NCI-H2107 treated with DMSO at 0.1 percent for 48 hours (cell line): ENCODE measurements around the gene HCK.
"Not testable (repeated sequence)": the region's sequence is repeated elsewhere in the genome, so short reads cannot be mapped to it uniquely, and the experiment has no call there.

ENCODE experiments used
- DNase-seq: peaks from one replicate; lab custom pipeline; 2025; ENCODE audit not compliant: unreplicated experiment; lab: John Stamatoyannopoulos, UW

Gene HCK

DNA sequence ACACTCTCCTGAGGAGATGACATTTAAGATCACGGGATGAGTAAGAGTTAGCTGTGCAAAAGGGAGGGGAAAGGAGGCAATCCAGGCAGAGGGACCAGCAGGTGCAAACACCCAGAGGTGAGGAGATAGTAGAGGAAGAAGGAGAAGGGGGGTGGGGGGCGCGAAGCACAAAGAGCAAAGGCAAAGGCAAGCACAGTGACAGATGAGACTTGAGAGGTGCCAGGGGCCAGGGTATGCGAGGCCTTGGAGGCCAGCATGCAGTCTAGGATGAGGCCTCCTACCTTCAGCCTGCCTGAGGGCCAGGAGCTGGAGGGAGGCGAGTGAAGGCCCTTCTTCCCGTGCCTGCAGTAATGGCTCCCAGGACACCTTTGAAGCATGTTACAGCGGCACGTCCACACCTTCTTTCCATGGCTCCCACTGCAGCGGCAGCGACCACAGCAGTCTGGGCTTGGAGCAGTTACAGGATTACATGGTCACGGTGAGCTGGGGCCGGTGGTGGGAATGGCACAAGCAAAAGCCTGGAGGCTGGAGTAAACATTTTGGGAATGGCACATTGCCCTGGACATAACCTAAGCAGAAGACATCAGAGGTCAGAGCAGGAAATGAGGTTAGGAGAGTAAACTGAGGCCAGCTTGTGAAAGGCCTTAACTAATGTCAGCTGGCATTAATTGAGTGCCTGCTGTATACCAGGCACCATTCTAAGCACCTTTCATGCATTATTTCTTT is 23.2 kb upstream of the HCK start:
- no peak for DNase-seq

DNA sequence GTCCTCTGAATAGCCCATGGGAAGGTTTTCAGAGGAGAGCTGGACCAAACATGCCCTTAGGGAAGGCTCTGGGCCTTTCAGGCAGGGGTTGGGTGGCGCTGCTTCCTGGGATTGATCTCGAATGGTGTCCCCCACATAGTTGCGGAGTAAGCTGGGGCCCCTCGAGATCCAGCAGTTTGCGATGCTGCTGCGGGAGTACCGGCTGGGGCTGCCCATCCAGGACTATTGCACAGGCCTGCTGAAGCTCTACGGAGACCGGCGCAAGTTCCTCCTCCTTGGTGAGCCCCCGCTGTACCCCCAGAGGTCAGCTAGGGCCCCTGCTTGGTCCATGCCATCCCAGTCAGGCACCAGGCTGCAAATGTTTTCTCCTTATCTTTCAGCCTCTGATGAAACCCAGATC is 22.5 kb upstream of the HCK start:
- DNase-seq: no peak

DNA sequence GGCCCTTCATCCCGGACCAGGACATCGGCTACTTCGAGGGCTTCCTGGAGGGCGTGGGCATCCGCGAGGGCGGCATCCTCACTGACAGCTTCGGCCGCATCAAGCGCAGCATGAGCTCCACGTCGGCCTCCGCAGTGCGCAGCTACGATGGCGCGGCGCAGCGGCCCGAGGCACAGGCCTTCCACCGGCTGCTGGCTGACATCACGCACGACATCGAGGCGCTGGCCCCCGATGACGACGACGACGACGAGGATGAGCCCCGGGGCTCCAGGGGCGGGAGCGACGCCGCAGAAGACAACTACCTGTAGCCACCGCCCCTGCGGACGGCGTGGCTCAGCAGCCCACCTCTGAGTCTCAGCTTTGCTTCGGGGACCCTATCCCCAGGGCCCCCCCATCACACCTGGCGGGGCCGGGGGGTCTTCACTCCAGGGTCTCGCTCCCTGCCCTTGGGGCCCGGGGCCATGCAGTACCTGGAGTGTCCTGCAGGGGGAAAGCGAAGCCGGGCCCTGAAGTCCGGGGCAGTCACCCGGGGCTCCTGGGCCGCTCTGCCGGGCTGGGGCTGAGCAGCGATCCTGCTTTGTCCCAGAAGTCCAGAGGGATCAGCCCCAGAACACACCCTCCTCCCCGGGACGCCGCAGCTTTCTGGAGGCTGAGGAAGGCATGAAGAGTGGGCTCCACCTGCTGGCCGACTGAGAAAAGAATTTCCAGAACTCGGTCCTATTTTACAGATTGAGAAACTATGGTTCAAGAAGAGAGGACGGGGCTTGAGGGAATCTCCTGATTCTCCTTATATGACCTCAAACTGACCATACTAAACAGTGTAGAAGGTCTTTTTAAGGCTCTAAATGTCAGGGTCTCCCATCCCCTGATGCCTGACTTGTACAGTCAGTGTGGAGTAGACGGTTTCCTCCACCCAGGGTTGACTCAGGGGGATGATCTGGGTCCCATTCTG is 20.8 kb upstream of the HCK start:
- peak; percentile 26 for DNase-seq

- DNase-seq: no peak
Observed at GRCh38 chr20:32033316-32033715, 18.7 kb upstream of the HCK start.

DNA sequence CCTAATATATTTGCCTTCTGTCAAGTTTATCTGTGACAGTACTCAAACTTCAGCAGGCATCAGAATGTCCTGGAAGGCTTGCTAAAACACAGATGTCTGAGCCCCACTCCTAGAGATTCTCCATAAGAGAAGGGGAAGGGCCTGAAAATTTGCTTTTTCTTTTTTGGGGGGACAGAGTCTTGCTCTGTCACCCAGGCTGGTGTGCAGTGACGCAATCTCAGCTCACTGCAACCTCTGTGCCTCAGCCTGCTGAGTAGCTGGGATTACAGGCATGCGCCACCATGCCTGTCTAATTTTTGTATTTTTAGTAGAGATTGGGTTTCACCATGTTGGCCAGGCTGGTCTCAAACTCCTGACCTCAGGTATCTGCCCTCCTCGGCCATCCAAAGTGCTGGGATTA is 18.3 kb upstream of the HCK start:
- DNase-seq: not testable (repeated sequence)

- DNase-seq: no peak
Observed at GRCh38 chr20:32034581-32035425, 17.2 kb upstream of the HCK start.

- no peak for DNase-seq
Observed at GRCh38 chr20:32035426-32035779, 16.6 kb upstream of the HCK start.

- DNase-seq: no peak
Observed at GRCh38 chr20:32036252-32036651, 15.8 kb upstream of the HCK start.

DNA sequence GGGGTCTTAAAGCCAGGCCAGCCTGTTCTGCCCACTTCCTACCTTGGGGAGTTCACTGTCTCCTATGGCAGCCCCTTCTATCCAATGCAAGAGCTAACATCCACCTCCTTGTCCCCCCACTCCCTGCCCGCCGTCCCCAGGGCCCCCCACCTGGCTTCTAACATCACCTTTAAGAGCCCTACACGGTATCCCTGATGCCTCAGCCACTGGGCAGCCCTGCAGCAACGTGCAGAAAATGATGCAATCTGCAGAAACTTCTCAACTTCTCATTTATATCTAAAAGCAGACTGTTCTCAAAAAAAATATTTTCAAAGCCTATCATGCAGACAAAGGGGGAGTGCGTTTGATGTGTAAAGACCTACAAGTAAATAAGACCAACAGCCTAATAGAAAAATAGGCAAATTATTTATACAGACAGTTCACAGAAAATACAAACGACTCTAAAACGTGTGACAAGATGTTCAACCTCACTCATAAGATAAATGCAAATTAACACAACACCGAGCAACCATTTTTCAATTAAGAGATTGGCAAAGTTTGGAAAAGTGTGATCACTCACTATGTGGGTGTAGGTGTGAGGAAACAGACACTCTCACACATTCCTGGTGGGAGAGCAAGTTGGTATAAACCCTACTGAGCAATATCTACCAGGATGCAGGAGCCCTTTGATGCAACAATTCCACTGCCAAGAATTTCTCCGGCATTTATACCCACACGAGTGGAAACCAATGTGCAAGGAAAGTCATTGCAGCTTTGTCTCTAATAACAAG is 15.1 kb upstream of the HCK start:
- DNase-seq: no peak

DNA sequence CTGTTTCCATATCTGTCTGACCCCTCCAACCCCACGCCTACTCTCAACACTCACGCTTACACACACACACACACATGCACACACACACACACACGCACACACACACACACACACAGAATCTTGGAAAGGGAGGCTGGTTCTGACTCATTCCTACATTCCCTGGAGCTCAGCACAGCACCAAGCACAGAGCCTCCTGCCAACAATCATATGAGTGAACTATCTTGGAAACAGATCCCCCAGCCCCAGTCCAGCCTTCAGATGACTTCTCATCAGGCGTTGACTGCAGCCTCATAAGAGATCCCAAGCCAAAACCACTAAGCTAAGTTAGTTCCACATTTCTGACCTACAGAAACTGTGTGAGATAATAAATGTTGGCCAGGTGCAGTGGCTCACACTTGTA is 14.1 kb upstream of the HCK start:
- no peak for DNase-seq

GRCh38 chr20:32040142-32040953 is 11.7 kb upstream of the HCK start:
- no peak for DNase-seq

- no peak for DNase-seq
Observed at GRCh38 chr20:32045999-32046398, 6.0 kb upstream of the HCK start.

DNA sequence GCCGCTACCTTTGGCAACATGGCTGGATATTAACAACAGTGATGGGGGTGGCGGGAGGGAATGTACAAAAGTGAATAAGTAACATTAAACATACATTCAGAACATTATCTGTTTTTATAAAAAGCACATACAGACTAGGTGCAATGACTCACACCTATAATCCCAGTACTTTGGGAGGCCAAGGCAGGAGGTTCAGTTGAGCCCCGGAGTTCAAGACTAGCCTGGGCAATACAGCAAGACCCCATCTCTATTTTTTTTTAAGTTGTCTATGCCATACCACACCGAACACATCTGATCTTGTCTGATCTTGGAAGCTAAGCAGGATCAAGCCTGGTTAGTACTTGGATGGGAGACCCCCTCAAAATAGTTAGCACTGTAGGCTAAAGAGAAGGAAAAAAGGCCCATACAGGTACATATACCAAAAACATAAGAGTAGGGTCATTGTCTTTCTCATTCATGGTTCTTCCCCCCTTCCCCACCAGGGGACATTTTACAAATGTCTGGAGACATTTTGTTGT is 1.7 kb upstream of the HCK start:
- no peak for DNase-seq

DNA sequence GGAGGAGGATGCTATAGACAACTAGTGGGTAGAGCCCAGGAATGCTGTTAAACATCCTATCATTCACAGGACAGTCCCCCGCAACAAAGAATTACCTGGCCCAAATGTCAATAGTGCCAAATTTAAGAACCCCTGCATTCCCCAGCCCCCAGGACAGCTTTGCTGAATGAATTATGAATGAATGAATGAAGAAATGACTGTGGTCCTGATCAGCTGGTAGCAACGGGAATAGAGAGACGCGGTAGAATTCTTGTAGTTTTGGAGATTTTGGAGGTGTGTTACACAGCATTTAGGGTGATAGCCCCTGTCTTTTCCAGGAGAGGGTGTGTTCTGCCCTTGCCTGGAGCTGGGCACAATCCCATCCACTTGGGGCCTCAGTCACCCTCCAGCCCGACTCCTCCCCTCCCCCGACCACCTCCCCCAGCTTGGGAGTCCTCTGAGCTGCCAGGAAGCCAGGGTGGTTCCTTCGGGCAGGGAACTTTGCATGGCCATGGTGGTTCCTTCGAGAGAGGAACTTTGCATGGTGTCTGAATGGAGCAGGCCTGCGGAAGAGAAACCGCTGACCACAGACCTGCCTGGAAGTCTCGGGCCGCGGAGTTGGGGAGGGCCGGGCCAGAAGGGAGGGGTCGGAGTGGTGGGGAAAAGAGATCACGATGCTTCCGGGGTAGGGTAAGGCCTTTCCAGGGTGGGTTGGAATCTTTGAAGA is 1.0 kb upstream of the HCK start:
- no peak for DNase-seq

DNA sequence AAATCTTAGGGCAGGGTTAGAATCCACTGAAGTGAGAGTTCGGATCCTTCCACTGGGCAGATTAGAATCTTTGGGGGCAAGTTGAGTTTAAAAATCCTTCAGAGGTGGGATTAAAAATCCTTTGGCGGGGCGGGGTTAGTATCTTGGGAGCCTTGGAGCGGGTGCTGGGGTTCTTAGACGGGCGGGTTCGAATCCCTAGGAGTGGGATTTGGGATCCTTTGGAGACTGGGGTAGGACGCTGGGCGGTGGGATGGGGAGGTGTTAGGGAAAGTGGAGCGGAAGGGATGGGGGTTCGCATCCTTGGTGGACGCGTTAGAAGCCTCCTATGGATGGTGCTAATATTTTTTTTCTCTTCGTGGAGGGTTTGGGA is 337 bp upstream of the HCK start:
- no peak for DNase-seq

DNA sequence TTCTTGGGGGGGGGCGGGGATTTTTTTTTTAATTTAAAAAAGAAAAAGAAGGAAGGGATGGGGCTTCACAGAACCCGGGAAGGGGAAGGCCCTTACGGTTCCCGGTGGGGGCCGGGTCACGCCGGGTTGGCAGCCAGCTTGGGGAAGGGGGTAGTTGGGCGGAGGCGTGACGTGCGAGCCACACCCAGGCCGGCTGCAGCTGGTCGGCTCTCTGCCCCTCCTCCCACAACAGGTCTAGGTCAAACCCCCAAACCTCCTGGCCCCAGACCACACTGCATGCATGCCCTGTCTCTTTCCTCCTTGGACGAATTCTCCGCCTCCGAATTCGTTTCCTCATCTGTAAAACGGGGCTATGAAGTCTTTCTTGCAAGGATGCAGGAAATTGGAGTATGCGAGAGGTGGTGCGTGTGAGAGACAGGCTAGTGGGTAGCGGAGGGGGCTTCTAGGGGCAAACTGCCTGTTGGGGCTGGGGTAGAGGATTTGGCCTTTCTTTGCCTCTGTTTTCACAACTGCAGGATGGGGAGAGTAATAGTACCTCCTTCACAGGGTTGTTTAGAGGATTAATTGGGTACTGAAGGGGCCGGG is 828 bp downstream of the HCK start:
- no peak for DNase-seq

GRCh38 chr20:32053648-32054047 is 1.6 kb downstream of the HCK start:
- DNase-seq: no peak

- DNase-seq: no peak
Observed at GRCh38 chr20:32056708-32057483, 4.9 kb downstream of the HCK start.
